ENCODE data around the gene MTA2.

Gene MTA2

DNA sequence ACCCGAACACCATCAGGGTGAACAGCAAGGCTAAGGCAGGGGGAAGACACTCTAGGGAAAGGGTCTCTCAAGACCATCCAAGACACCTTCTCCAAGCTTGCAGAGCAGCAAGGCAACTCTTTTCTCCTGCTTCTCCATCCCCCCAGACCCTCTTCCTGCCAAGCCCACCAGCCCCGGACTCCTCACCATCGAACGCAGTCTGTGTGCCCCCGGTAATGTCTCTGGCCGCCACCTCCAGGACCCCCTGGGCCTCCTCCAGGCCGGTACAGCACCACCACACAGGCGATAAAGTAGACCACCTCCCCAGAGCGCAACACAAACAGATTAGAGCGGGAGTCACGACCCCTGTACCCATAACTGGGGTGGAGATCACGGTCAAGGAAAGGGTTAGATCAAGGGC is 7.1 kb upstream of the MTA2 start:
- in situ Hi-C loops (cut with HindIII; ENCODE audit: low sequenced_read_pairs), result no loop called here
- TF ChIP-seq, protein P1, sequence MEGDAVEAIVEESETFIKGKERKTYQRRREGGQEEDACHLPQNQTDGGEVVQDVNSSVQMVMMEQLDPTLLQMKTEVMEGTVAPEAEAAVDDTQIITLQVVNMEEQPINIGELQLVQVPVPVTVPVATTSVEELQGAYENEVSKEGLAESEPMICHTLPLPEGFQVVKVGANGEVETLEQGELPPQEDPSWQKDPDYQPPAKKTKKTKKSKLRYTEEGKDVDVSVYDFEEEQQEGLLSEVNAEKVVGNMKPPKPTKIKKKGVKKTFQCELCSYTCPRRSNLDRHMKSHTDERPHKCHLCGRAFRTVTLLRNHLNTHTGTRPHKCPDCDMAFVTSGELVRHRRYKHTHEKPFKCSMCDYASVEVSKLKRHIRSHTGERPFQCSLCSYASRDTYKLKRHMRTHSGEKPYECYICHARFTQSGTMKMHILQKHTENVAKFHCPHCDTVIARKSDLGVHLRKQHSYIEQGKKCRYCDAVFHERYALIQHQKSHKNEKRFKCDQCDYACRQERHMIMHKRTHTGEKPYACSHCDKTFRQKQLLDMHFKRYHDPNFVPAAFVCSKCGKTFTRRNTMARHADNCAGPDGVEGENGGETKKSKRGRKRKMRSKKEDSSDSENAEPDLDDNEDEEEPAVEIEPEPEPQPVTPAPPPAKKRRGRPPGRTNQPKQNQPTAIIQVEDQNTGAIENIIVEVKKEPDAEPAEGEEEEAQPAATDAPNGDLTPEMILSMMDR (IDR thresholded peaks at IDR 0.05; ENCODE audit: low read depth, low read length, missing control alignments), result no peak
- no peak overlapping the region for H3K4me3 ChIP-seq (ENCODE audit: low read depth, low read length)
- DNase-seq (ENCODE audit: low read depth), result no peak

DNA sequence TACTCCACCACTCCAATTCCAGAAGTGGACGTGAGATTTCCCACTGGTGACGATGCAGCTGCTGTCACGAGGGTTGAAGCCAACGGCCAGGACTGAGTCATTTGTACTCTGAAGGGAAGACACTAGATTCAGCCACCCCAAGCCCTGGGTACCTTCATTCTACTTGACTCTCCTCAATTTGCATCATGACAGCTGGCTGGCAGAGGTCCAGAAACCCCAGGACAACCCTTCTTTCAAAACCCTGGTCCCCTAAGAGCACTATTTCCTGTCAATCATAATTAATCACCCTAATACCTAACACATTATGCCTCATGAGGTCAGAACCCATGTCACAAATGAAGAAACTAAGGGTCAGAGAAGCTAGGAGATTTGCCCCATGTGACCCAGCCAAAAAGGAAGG is 6.0 kb upstream of the MTA2 start:
- no peak for DNase-seq (ENCODE audit: low read depth)
- in situ Hi-C loops (cut with HindIII; ENCODE audit: low sequenced_read_pairs), result no loop called here

DNA sequence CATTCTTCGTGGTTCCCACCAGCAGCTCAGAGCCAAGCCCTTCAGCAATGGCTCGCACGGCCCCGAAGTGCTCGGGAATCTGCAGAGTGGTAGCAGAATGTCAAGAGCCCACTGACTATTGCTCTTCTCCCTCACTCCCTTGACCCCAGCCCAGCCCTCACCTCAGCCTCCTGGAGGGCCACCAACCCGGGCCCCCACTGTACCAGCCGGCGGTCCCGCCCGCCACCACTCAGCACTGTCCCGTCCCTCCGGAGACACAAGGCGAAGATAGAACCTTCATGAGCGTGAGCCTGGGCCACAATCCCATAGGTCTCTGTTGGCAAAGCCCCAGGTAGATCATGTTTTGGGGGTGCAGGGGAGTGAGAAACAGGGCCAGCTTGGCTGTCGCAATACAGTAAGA is 4.2 kb upstream of the MTA2 start:
- no peak overlapping the region for H3K4me3 ChIP-seq (ENCODE audit: low read depth, low read length)
- no peak for DNase-seq (ENCODE audit: low read depth)
- in situ Hi-C loops (cut with HindIII; ENCODE audit: low sequenced_read_pairs), result no loop called here
- TF ChIP-seq, protein P1 (IDR thresholded peaks at IDR 0.05; ENCODE audit: low read depth, low read length, missing control alignments), result no peak

More for the DNA sequence above, 6.0 kb upstream of the MTA2 start:
- TF ChIP-seq, protein P1 (IDR thresholded peaks at IDR 0.05; ENCODE audit: low read depth, low read length, missing control alignments), result no peak
- H3K4me3 ChIP-seq (ENCODE audit: low read depth, low read length), result no peak overlapping the region

DNA sequence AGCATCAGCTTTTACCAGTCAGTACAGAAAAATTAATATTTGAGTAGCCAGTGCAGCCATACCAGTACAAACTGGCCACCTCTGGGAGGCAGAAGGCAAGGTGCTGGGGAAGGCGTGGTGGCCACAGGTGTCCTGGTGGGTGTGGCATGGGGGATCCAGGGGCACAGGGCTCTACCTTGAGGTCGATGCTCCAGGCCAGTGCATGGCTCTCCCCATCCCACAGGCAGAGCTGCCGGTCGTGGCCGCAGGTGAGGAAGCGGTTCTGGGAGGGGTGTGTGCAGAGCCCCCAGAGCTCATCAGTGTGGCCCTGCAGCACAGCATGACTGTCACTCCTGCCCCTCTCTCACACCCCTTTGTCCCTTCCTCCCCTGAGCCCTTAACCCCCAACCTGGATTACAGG is 3.8 kb upstream of the MTA2 start:
- DNase-seq (ENCODE audit: low read depth), result no peak
- no peak overlapping the region for H3K4me3 ChIP-seq (ENCODE audit: low read depth, low read length)
- TF ChIP-seq, protein P1 (IDR thresholded peaks at IDR 0.05; ENCODE audit: low read depth, low read length, missing control alignments), result no peak
- in situ Hi-C loops (cut with HindIII; ENCODE audit: low sequenced_read_pairs), result no loop called here

DNA sequence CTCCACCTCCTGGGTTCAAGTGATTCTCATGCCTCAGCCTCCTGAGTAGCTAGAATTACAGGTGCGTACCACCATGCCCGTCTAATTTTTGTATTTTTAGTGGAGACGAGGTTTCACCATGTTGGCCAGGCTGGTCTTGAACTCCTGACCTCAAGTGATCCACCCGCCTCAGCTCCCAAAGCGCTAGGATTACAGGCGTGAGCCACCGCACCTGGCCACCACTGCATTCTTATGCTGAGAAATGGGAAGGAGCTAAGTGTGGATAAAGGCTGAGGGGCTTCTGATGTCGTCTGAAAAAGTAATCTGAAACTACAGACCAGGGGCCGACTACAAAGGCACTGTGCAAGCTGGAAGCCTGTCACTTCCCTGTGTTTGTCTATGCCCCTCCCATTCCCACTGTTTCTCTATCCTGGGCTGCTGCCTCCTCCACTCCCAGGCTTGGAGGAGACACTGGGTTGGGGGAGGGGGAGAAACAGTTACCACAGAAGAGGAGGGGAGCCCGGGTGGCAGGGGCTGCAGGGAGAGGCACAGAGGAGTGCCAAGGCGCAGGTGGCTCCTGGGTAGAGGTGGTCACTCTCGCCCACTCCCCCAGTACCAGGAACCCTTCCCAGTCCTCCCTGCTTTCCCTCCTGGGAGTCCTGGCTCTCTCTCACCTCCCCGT is 2.9 kb upstream of the MTA2 start:
- DNase-seq (ENCODE audit: low read depth), result no peak
- H3K4me3 ChIP-seq (ENCODE audit: low read depth, low read length), result no peak overlapping the region
- TF ChIP-seq, protein P1 (IDR thresholded peaks at IDR 0.05; ENCODE audit: low read depth, low read length, missing control alignments), result no peak
- in situ Hi-C loops (cut with HindIII; ENCODE audit: low sequenced_read_pairs), result no loop called here

DNA sequence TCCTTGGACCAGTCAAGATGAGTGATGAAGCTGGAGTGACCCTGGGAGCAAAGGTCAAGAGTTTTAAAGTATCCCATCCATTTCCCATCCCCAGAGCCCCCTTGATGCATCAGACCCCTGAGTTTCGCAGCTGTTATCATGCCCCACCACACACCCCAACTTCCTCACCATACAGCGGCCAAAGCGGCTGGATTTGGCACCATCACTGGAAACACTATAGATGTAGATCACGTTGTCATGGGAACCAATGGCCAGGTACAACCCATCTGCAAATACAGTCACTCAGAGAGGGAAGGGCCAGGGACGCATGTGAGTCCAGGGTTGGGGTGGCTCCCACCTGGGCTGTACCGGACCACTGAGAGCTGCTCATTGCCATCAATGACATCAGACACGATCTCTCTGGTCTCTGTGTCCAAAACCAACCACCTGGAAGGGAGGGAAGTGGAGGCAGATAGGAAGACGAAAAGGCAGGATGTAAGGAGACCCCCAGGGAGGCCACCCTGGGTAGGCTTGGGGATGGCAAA is 2.2 kb upstream of the MTA2 start:
- no peak for DNase-seq (ENCODE audit: low read depth)
- no peak overlapping the region for H3K4me3 ChIP-seq (ENCODE audit: low read depth, low read length)
- in situ Hi-C loops (cut with HindIII; ENCODE audit: low sequenced_read_pairs), result no loop called here
- TF ChIP-seq, protein P1 (IDR thresholded peaks at IDR 0.05; ENCODE audit: low read depth, low read length, missing control alignments), result no peak

Data from astrocyte of the cerebellum (primary cell).